ENCODE measurements around the gene APP.

DNA sequence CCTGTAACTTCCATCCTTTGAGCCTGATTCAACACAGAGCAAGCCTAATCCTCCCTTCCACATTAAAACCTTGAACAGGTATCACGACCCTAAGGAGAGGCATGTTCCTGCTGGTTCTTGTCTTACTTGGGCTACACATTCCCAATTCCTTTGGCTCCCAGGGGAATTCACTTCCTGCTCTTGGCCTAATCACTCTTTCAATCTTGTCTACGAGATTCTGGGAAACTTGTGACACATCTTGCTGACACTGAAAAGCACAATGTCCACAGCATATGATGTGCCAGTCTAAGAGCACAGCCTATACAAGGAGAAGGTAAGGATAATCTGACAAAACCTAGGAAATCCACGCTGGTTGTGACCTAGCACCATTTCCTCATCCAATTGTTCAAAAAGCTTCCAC, 271.9 kb downstream of the APP start:
- TF ChIP-seq, protein P1, sequence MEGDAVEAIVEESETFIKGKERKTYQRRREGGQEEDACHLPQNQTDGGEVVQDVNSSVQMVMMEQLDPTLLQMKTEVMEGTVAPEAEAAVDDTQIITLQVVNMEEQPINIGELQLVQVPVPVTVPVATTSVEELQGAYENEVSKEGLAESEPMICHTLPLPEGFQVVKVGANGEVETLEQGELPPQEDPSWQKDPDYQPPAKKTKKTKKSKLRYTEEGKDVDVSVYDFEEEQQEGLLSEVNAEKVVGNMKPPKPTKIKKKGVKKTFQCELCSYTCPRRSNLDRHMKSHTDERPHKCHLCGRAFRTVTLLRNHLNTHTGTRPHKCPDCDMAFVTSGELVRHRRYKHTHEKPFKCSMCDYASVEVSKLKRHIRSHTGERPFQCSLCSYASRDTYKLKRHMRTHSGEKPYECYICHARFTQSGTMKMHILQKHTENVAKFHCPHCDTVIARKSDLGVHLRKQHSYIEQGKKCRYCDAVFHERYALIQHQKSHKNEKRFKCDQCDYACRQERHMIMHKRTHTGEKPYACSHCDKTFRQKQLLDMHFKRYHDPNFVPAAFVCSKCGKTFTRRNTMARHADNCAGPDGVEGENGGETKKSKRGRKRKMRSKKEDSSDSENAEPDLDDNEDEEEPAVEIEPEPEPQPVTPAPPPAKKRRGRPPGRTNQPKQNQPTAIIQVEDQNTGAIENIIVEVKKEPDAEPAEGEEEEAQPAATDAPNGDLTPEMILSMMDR (IDR thresholded peaks at IDR 0.05; ENCODE audit: poor library complexity), result no peak
- TF ChIP-seq EZH2phosphoT487 (IDR thresholded peaks at IDR 0.05; ENCODE audit: low read depth, severe bottlenecking, unreplicated experiment), result no peak
